Transverse colon (tissue), 4 donors: ENCODE data around the gene MST1R. TPM values are rescaled to one million over a fixed set of nuclear protein-coding genes. Genes with fewer than 3 reads are reported as not detected.

Experiments used
- DNase-seq: peaks from one replicate; pipeline ENCODE4 v3.0.0-alpha.2; 2019
- H3K27ac ChIP-seq, 4 donors: fragments of 200-600 bp; sonication (generic); 2 replicates each; pipeline ENCODE4 v1.5.1; 2016 to 2018; ENCODE audit warnings: inconsistent platforms in 4 of 4
- H3K27me3 ChIP-seq: fragments of 200-600 bp; sonication (generic); 2 replicates; pipeline ENCODE4 v1.5.1; 2017; ENCODE audit warnings: inconsistent platforms
- H3K36me3 ChIP-seq, 4 donors: fragments of 200-600 bp; sonication (generic); 2 replicates each; pipeline ENCODE4 v1.5.1; 2017 to 2019; ENCODE audit warnings: inconsistent platforms in 4 of 4
- H3K4me1 ChIP-seq, 4 donors: fragments of 200-600 bp; sonication (generic); 2 replicates each; pipeline ENCODE4 v1.5.1; 2017 to 2020; ENCODE audit warnings: inconsistent platforms in 4 of 4
- H3K4me3 ChIP-seq, 4 donors: fragments of 200-600 bp; sonication (generic); 1 replicate in 1 of 4; 2 replicates in 3 of 4; pipeline versions ENCODE4 v1.5.1 to v1.6.1; 2017 to 2019; ENCODE audit warnings: inconsistent platforms in 4 of 4
- H3K9me3 ChIP-seq, 2 donors: fragments of 200-600 bp; sonication (generic); 2 replicates each; pipeline ENCODE4 v1.5.1; 2017 to 2019; ENCODE audit warnings: inconsistent platforms in 2 of 2
- CTCF ChIP-seq, 5 experiments: fragments of 200-600 bp in 3 of 5; fragments of 450-650 bp in 2 of 5; sonication (generic) in 3 of 5; IDR thresholded peaks; 1 replicate in 2 of 5; 2 replicates in 3 of 5; pipeline ENCODE4 v1.5.1; 2016 to 2017; ENCODE audit warnings: antibody characterized with exemption in 5 of 5, inconsistent platforms in 3 of 5, mild to moderate bottlenecking in 2 of 5, moderate library complexity in 1 of 5
- EP300 ChIP-seq: sonication (generic); formaldehyde crosslinking; IDR thresholded peaks from one replicate; pipeline ENCODE4 v1.6.1; 2017; ENCODE audit warnings: antibody characterized with exemption, low read depth
- POLR2A ChIP-seq: fragments of 450-650 bp; IDR thresholded peaks from one replicate; pipeline ENCODE4 v1.6.1; 2016; ENCODE audit warnings: antibody characterized with exemption, mild to moderate bottlenecking, moderate library complexity
- POLR2AphosphoS5 ChIP-seq, 3 donors: sonication (generic); formaldehyde crosslinking; IDR thresholded peaks; one replicate each; pipeline ENCODE4 v1.6.1; 2016; ENCODE audit warnings: antibody characterized with exemption in 3 of 3
- WGBS, 2 donors: methylation state at CpG; one replicate each; pipeline ENCODE4 v1.1.5; 2018; ENCODE audit warnings: low coverage in 1 of 2; 5-methylcytosine and 5-hydroxymethylcytosine counted together
- in situ Hi-C, 4 donors: fragments of 200-750 bp; cut with MboI; loops; one replicate each; pipeline versions ENCODE4 v1.15.0 to v1.15.1; 2017; ENCODE audit warnings: low sequenced_read_pairs in 3 of 4, low pct_ligation_motif_present in 1 of 4, low pct_unique_long_range_greater_than_20kb in 1 of 4
- intact Hi-C: fragments of 100-400 bp; cut with DNase I; formaldehyde crosslinking; loops from one replicate; pipeline ENCODE4 v1.15.1; 2023; ENCODE audit warnings: low total_unique reads
- total RNA-seq, 4 donors: library from RNA; depleted of rRNA; stranded (reverse); fragments of >200 nt; gene quantifications; one replicate each; pipeline ENCODE4 v1.1.0, GENCODE V29; 2016

The MST1R gene
- total RNA-seq, 4 donors from 2014 or later, result 92.8 to 323 (median 138) TPM

GRCh38 chr3:49914906-49915305 is 11.2 kb upstream of the MST1R start:
- DNase-seq, result no peak
- Histone ChIP-seq H3K4me1 (no peaks in the 10 kb centered on the region), H3K27ac (no peak overlapping the region), H3K9me3 (no peaks in the 10 kb centered on the region), H3K4me3 (no peak overlapping the region), H3K36me3 (peaks cover 0 to 9% (median 0%) of the 10 kb centered on the region in 4 donors), H3K27me3 (no peaks in the 10 kb centered on the region)
- 32 to 63% methylated on average over 2 of the region's 2 CpGs for WGBS, 2 donors
- intact Hi-C loops (no loop called here), in situ Hi-C loops (no loop called here)
- TF ChIP-seq CTCF (IDR thresholded peaks at IDR 0.05) (no peak), EP300 (no peak), POLR2AphosphoS5 (IDR thresholded peaks at IDR 0.05) (no peak), POLR2A (no peak)

GRCh38 chr3:49912881-49913281 is 9.2 kb upstream of the MST1R start:
- DNase-seq, result no peak
- no peaks in the 10 kb centered on the region for H3K9me3 ChIP-seq
- H3K4me1 ChIP-seq, result no peaks in the 10 kb centered on the region
- 92% methylated on average over 4 of the region's 4 CpGs; no CpG with 5 or more reads in 1 of the 2 donors for WGBS, 2 donors
- no peak overlapping the region for H3K27ac ChIP-seq
- no peaks in the 10 kb centered on the region for H3K27me3 ChIP-seq
- TF ChIP-seq POLR2AphosphoS5 (IDR thresholded peaks at IDR 0.05), result no peak
- TF ChIP-seq CTCF (IDR thresholded peaks at IDR 0.05), result no peak
- no peak for TF ChIP-seq POLR2A
- TF ChIP-seq EP300, result no peak
- intact Hi-C loops, result no loop called here
- in situ Hi-C loops, result no loop called here
- peaks cover 0 to 10% (median 0%) of the 10 kb centered on the region in 4 donors for H3K36me3 ChIP-seq
- H3K4me3 ChIP-seq, result no peak overlapping the region

GRCh38 chr3:49911611-49912010 is 7.9 kb upstream of the MST1R start:
- Histone ChIP-seq H3K27me3 (no peaks in the 10 kb centered on the region), H3K4me3 (no peak overlapping the region), H3K4me1 (peaks cover 0 to 8% (median 3%) of the 10 kb centered on the region in 4 donors), H3K27ac (no peak overlapping the region), H3K9me3 (no peaks in the 10 kb centered on the region), H3K36me3 (peaks cover 0 to 10% (median 0%) of the 10 kb centered on the region in 4 donors)
- intact Hi-C loops (no loop called here), in situ Hi-C loops (no loop called here)
- WGBS, 2 donors, result 88% methylated on average over 12 of the region's 15 CpGs; no CpG with 5 or more reads in 1 of the 2 donors
- DNase-seq, result no peak
- TF ChIP-seq CTCF (IDR thresholded peaks at IDR 0.05) (no peak), POLR2AphosphoS5 (IDR thresholded peaks at IDR 0.05) (no peak), EP300 (no peak), POLR2A (no peak)

- H3K27me3 ChIP-seq, result no peaks in the 10 kb centered on the region
- TF ChIP-seq POLR2AphosphoS5 (IDR thresholded peaks at IDR 0.05) (no peak), CTCF (IDR thresholded peaks at IDR 0.05) (no peak)
- WGBS, 2 donors, result 100% methylated on average over 2 of the region's 2 CpGs; no CpG with 5 or more reads in 1 of the 2 donors
- no peak overlapping the region for H3K4me3 ChIP-seq
- no peaks in the 10 kb centered on the region for H3K9me3 ChIP-seq
- no peak for DNase-seq
- H3K36me3 ChIP-seq, result peaks cover 0 to 10% (median 0%) of the 10 kb centered on the region in 4 donors
- intact Hi-C loops (no loop called here), in situ Hi-C loops (no loop called here)
- peaks cover 3 to 13% (median 8%) of the 10 kb centered on the region in 4 donors for H3K4me1 ChIP-seq
- H3K27ac ChIP-seq, result no peak overlapping the region
Measured at GRCh38 chr3:49911124-49911420, 7.4 kb upstream of the MST1R start.
